ENCODE data around the gene GNAQ. TPM values are rescaled to one million over a fixed set of nuclear protein-coding genes. Genes with fewer than 3 reads are reported as not detected.

GNAQ gene
- total and polyA plus RNA-seq, 4 experiments from 2014 or later, result 6.9 to 57.2 (median 34.5) TPM

DNA sequence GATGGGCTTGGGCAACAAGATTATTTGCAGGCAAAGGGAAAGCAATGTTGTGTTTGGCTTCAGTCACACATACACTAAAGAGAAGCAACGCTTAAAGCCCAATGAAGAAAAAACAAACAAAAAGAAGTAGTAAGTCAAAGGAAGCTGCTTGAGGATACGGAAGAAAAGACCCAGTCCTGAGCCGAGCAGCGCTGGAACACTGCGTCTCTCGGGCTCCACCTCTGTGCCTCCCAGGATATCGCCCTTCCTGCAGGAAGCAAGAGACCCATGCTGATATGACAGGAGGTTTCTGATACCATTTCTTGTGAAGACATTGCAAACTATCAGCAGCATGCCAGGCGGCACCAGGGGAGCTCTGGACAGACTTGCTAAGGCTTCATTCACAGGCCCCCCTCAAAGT is 9.9 kb downstream of the GNAQ start:
- Mint-ChIP-seq H3K27ac (peak overlapping the region in 2 of 7 donors; percentile 27 to 48), H3K4me1 (peaks cover 53 to 82% (median 71%) of the 10 kb centered on the region in 4 donors), H3K4me3 (no peak overlapping the region), H3K36me3 (peaks cover 9 to 15% of the 10 kb centered on the region in 2 donors), H3K9me3 (no peaks in the 10 kb centered on the region), H3K27me3 (no peaks in the 10 kb centered on the region)
- Histone ChIP-seq H3K27ac (ENCODE audit: low read depth, low read length) (no peak overlapping the region), H3K27me3 (ENCODE audit: insufficient read depth, low read length) (no peaks in the 10 kb centered on the region), H3K36me3 (ENCODE audit: insufficient read depth, low read length) (no peaks in the 10 kb centered on the region), H3K9me3 (ENCODE audit: control insufficient read depth in 1 of 2, low read length in 2 of 2) (no peaks in the 10 kb centered on the region), H3K4me1 (ENCODE audit: insufficient read depth, low read length) (peaks cover 54% of the 10 kb centered on the region), H3K4me3 (ENCODE audit: low read length in 2 of 2) (no peak overlapping the region)
- no peak for DNase-seq
- ChIA-PET CTCF (ENCODE audit: partially characterized antibody) (interaction anchor here (4.0 kb wide), 1 partner anchor 13 kb away, joined by 15 read pairs; no protein-coding TSS in a partner anchor), POLR2A (ENCODE audit: partially characterized antibody) (interaction anchor here (2.3 kb wide), 1 partner anchor 9 kb away, joined by 10 read pairs; no protein-coding TSS in a partner anchor)
- intact Hi-C loops (cut with micrococcal nuclease), result no loop called here

DNA sequence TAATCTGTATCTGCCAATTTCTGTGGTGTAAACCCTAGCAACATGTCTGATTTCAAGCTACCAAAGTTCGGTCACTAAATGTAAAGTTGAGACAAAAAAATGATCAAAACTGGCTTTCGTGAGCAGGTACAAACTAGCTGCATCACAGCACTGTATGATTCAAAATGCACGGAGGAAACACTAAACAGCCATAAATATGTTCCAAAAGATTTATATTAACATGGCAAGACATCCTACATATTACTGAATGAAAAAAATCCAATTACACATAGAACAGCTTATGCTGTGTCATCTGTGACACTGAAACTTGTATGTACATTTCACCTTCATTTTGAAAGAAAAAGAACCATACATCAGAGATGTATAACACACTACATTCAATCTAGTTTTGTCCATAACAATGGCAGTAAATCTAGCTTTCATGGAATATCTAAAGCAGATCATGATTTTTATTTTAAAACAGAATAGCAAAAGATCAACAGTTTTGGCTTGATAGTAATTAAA is 14.4 kb downstream of the GNAQ start:
- no peak overlapping the region for H3K4me3 ChIP-seq (ENCODE audit: low read length in 2 of 2)

DNA sequence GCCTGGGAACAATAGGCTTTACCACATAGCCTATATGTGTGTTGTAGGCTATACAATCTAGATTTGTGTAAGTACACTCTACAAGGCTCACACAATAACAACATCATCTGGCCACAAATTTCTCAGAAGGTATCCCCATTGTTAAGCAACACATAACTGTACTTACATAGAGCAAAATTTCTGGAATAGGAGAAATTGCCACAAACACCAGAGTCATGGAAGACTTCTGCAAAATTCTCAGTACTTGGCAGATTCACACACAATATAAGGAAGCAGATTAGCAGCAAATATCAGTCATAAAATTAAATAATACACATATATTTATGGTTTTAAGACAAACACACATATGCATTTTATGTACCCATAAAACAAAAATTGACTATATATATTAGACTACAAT is 16.4 kb downstream of the GNAQ start:
- DNase-seq, result no peak
- Mint-ChIP-seq H3K36me3 (peaks cover 16 to 18% of the 10 kb centered on the region in 2 donors), H3K27me3 (no peaks in the 10 kb centered on the region), H3K27ac (peak overlapping the region in 1 of 7 donors; percentile 0), H3K4me3 (peak overlapping the region in 1 of 8 donors; percentile 27), H3K9me3 (peaks cover 0 to 2% (median 0%) of the 10 kb centered on the region in 8 donors), H3K4me1 (peaks cover 44 to 68% (median 55%) of the 10 kb centered on the region in 4 donors)
- Histone ChIP-seq H3K4me3 (ENCODE audit: low read length in 2 of 2) (no peak overlapping the region), H3K27ac (ENCODE audit: low read depth, low read length) (no peak overlapping the region), H3K9me3 (ENCODE audit: control insufficient read depth in 1 of 2, low read length in 2 of 2) (no peaks in the 10 kb centered on the region), H3K4me1 (ENCODE audit: insufficient read depth, low read length) (peaks cover 38% of the 10 kb centered on the region), H3K27me3 (ENCODE audit: insufficient read depth, low read length) (no peaks in the 10 kb centered on the region), H3K36me3 (ENCODE audit: insufficient read depth, low read length) (no peaks in the 10 kb centered on the region)
- ChIA-PET CTCF (ENCODE audit: partially characterized antibody) (interaction anchor here (0.6 to 0.9 kb wide), 2 partner anchors 26 to 1587 kb away, joined by 3 to 5 read pairs; no protein-coding TSS in a partner anchor), POLR2A (ENCODE audit: partially characterized antibody) (interaction anchor here (1.1 kb wide), 1 partner anchor 16 kb away, joined by 3 read pairs; the partner anchor contains the start of gene GNAQ)
- intact Hi-C loops (cut with micrococcal nuclease), result loop anchor here (2.0 kb wide), 1 partner anchor 14 kb away; no protein-coding TSS in a partner anchor

More for the DNA sequence above, 14.4 kb downstream of the GNAQ start:
- H3K27me3 ChIP-seq (ENCODE audit: insufficient read depth, low read length), result no peaks in the 10 kb centered on the region
- H3K36me3 ChIP-seq (ENCODE audit: insufficient read depth, low read length), result no peaks in the 10 kb centered on the region
- ChIA-PET POLR2A (ENCODE audit: partially characterized antibody) (interaction anchor here (0.6 to 1.1 kb wide), 3 partner anchors 13 to 198 kb away, joined by 3 to 5 read pairs (median 3); partner anchors contain the start of gene GNAQ), CTCF (ENCODE audit: partially characterized antibody) (interaction anchor here (1.0 to 1.8 kb wide), 3 partner anchors 18 to 40 kb away, joined by 3 to 6 read pairs (median 4); no protein-coding TSS in a partner anchor)
- H3K27ac ChIP-seq (ENCODE audit: low read depth, low read length), result no peak overlapping the region
- no peaks in the 10 kb centered on the region for H3K27me3 Mint-ChIP-seq
- no peak for DNase-seq
- peaks cover 35% of the 10 kb centered on the region for H3K4me1 ChIP-seq (ENCODE audit: insufficient read depth, low read length)
- H3K9me3 Mint-ChIP-seq, result no peaks in the 10 kb centered on the region
- H3K4me1 Mint-ChIP-seq, result peaks cover 40 to 67% (median 53%) of the 10 kb centered on the region in 4 donors
- H3K27ac Mint-ChIP-seq, result peak overlapping the region in 1 of 7 donors; percentile 74
- H3K9me3 ChIP-seq (ENCODE audit: control insufficient read depth in 1 of 2, low read length in 2 of 2), result no peaks in the 10 kb centered on the region
- H3K36me3 Mint-ChIP-seq, result peaks cover 19 to 23% of the 10 kb centered on the region in 2 donors
- peak overlapping the region in 2 of 8 donors; percentile 2 to 18 for H3K4me3 Mint-ChIP-seq
- intact Hi-C loops (cut with micrococcal nuclease), result no loop called here

DNA sequence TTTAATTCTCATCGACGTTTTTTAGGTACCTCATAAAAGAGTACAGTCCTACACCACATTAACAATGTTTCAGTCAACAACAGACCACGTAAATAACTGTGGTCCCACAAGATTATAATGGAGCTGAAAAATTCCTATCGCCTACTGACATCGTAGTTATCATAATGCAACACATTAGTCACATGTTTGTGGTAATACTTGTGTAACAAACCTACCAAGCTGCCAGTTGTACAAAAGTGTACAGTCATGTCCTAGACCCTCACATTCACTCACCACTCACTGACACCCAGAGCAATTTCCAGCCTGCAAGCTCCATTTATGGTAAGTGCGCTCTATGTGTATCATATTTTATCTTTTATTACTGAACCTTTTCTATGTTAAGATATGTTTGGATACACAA is 16.8 kb downstream of the GNAQ start:
- ChIA-PET POLR2A (ENCODE audit: partially characterized antibody) (interaction anchor here (0.8 to 1.1 kb wide), 2 partner anchors 17 to 32 kb away, joined by 3 read pairs; partner anchors contain the start of gene GNAQ), CTCF (ENCODE audit: partially characterized antibody) (interaction anchor here (0.6 to 0.9 kb wide), 2 partner anchors 25 to 1586 kb away, joined by 3 to 5 read pairs; no protein-coding TSS in a partner anchor)
- intact Hi-C loops (cut with micrococcal nuclease), result loop anchor here (2.0 kb wide), 1 partner anchor 14 kb away; no protein-coding TSS in a partner anchor
- H3K27me3 ChIP-seq (ENCODE audit: insufficient read depth, low read length), result no peaks in the 10 kb centered on the region
- Mint-ChIP-seq H3K9me3 (peaks cover 0 to 2% (median 0%) of the 10 kb centered on the region in 8 donors), H3K27me3 (no peaks in the 10 kb centered on the region), H3K27ac (no peak overlapping the region), H3K4me1 (peaks cover 45 to 68% (median 55%) of the 10 kb centered on the region in 4 donors), H3K4me3 (no peak overlapping the region), H3K36me3 (peaks cover 14 to 15% of the 10 kb centered on the region in 2 donors)
- peaks cover 38% of the 10 kb centered on the region for H3K4me1 ChIP-seq (ENCODE audit: insufficient read depth, low read length)
- H3K4me3 ChIP-seq (ENCODE audit: low read length in 2 of 2), result no peak overlapping the region
- no peak overlapping the region for H3K27ac ChIP-seq (ENCODE audit: low read depth, low read length)
- no peaks in the 10 kb centered on the region for H3K36me3 ChIP-seq (ENCODE audit: insufficient read depth, low read length)
- no peak for DNase-seq
- no peaks in the 10 kb centered on the region for H3K9me3 ChIP-seq (ENCODE audit: control insufficient read depth in 1 of 2, low read length in 2 of 2)

DNA sequence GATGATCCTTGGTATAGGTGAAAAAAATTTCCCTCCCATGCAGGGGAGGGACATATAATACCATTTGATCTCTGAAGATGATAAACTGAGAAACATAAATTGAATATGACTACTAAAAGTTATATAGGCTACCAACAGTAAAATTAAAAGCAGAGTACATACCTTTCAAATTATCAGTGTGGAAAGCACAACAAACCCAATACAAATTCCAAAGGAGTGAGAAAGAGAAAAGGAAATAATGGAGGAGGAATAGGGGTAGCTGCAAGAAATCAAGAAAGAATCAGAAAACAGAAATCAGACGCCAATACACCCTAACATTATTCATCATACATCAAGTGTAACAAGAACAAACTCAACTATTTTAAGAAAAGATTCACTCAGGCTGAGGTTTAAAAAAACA is 17.7 kb downstream of the GNAQ start:
- Mint-ChIP-seq H3K4me3 (no peak overlapping the region), H3K4me1 (peaks cover 53 to 74% (median 61%) of the 10 kb centered on the region in 4 donors), H3K9me3 (peaks cover 0 to 2% (median 0%) of the 10 kb centered on the region in 8 donors), H3K36me3 (peaks cover 14 to 15% of the 10 kb centered on the region in 2 donors), H3K27ac (no peak overlapping the region), H3K27me3 (no peaks in the 10 kb centered on the region)
- H3K4me3 ChIP-seq (ENCODE audit: low read length in 2 of 2), result no peak overlapping the region
- no peak overlapping the region for H3K27ac ChIP-seq (ENCODE audit: low read depth, low read length)
- intact Hi-C loops (cut with micrococcal nuclease), result loop anchor here (2.0 kb wide), 1 partner anchor 15 kb away; no protein-coding TSS in a partner anchor
- no peaks in the 10 kb centered on the region for H3K9me3 ChIP-seq (ENCODE audit: control insufficient read depth in 1 of 2, low read length in 2 of 2)
- no peaks in the 10 kb centered on the region for H3K27me3 ChIP-seq (ENCODE audit: insufficient read depth, low read length)
- CTCF ChIA-PET (ENCODE audit: partially characterized antibody), result no interaction called here
- DNase-seq, result no peak
- H3K4me1 ChIP-seq (ENCODE audit: insufficient read depth, low read length), result peaks cover 45% of the 10 kb centered on the region
- no peaks in the 10 kb centered on the region for H3K36me3 ChIP-seq (ENCODE audit: insufficient read depth, low read length)
- POLR2A ChIA-PET (ENCODE audit: partially characterized antibody), result interaction anchor here (1.1 kb wide), 1 partner anchor 18 kb away, joined by 3 read pairs; the partner anchor contains the start of gene GNAQ

DNA sequence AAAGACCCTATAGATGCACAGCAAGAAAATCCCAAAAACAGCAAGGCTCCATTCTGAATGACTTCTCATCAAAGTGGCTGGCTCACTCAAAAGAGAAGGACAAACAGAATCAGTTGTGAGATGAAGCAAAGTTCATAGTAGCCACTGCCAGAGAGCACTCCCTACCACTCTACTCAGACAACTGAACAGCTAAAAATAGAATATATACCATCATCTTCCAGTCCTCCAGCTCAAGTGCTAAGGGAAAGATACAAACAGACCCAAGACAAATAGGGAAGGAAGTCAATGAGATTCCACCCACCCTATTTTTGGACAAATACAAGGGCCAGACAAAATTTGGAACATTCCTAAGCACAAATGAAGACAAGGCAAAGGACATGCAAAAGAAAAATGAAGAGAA is 20.6 kb downstream of the GNAQ start:
- no peaks in the 10 kb centered on the region for H3K36me3 ChIP-seq (ENCODE audit: insufficient read depth, low read length)
- H3K27me3 ChIP-seq (ENCODE audit: insufficient read depth, low read length), result no peaks in the 10 kb centered on the region
- ChIA-PET POLR2A (ENCODE audit: partially characterized antibody) (interaction anchor here (1.5 kb wide), 1 partner anchor 22 kb away, joined by 3 read pairs; no protein-coding TSS in a partner anchor), CTCF (ENCODE audit: partially characterized antibody) (interaction anchor here (1.1 to 1.6 kb wide), 2 partner anchors 34 kb away, joined by 4 to 6 read pairs; no protein-coding TSS in a partner anchor)
- peak overlapping the region in 5 of 7 donors; percentile 5 to 87 (median 23) for H3K27ac Mint-ChIP-seq
- intact Hi-C loops (cut with micrococcal nuclease), result no loop called here
- H3K27ac ChIP-seq (ENCODE audit: low read depth, low read length), result no peak overlapping the region
- H3K9me3 ChIP-seq (ENCODE audit: control insufficient read depth in 1 of 2, low read length in 2 of 2), result no peaks in the 10 kb centered on the region
- no peak for DNase-seq
- H3K27me3 Mint-ChIP-seq, result no peaks in the 10 kb centered on the region
- H3K36me3 Mint-ChIP-seq, result peaks cover 14 to 15% of the 10 kb centered on the region in 2 donors
- H3K4me1 Mint-ChIP-seq, result peaks cover 50 to 79% (median 65%) of the 10 kb centered on the region in 4 donors
- H3K4me3 Mint-ChIP-seq, result peak overlapping the region in 4 of 8 donors; percentile 6 to 68 (median 50)
- peaks cover 0 to 2% (median 0%) of the 10 kb centered on the region in 8 donors for H3K9me3 Mint-ChIP-seq
- H3K4me1 ChIP-seq (ENCODE audit: insufficient read depth, low read length), result peaks cover 39% of the 10 kb centered on the region
- H3K4me3 ChIP-seq (ENCODE audit: low read length in 2 of 2), result no peak overlapping the region

DNA sequence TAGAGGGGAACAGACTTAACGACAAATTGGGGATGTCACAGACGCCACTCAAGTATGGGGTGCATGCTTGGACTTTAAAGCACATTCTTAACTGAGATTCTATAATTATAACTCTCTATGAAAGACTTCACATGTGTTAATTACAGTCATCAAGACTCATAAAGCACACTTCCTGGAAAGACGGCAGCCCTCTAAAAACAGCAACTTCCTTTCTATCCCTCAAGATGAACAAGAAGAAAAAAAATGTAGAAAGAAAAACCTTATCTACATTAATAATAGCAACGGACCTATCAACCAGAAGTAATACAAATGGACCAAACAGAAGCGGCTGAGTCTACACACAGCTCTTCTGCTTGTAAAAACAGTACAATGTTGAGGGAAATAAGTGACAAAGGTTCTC is 21.2 kb downstream of the GNAQ start:
- Mint-ChIP-seq H3K27me3 (no peaks in the 10 kb centered on the region), H3K27ac (peak overlapping the region; percentile 3 to 87 (median 58)), H3K4me3 (peak overlapping the region in 6 of 8 donors; percentile 37 to 68 (median 60)), H3K4me1 (peaks cover 50 to 85% (median 70%) of the 10 kb centered on the region in 4 donors), H3K36me3 (peaks cover 17% of the 10 kb centered on the region in 2 donors), H3K9me3 (peaks cover 0 to 2% (median 0%) of the 10 kb centered on the region in 8 donors)
- Histone ChIP-seq H3K27ac (ENCODE audit: low read depth, low read length) (no peak overlapping the region), H3K4me3 (ENCODE audit: low read length in 2 of 2) (no peak overlapping the region), H3K36me3 (ENCODE audit: insufficient read depth, low read length) (no peaks in the 10 kb centered on the region), H3K27me3 (ENCODE audit: insufficient read depth, low read length) (no peaks in the 10 kb centered on the region), H3K4me1 (ENCODE audit: insufficient read depth, low read length) (peaks cover 39% of the 10 kb centered on the region), H3K9me3 (ENCODE audit: control insufficient read depth in 1 of 2, low read length in 2 of 2) (no peaks in the 10 kb centered on the region)
- peak in 1 of 5 donors; percentile 25 for DNase-seq
- CTCF ChIA-PET (ENCODE audit: partially characterized antibody), result interaction anchor here (0.9 to 1.1 kb wide), 2 partner anchors 22 to 33 kb away, joined by 3 to 4 read pairs; no protein-coding TSS in a partner anchor
- intact Hi-C loops (cut with micrococcal nuclease), result no loop called here
- POLR2A ChIA-PET (ENCODE audit: partially characterized antibody), result interaction anchor here (1.5 kb wide), 1 partner anchor 21 kb away, joined by 3 read pairs; no protein-coding TSS in a partner anchor
